HEK293 (cell line): ENCODE data around the gene TERC.

Source experiments
- INSM2 ChIP-seq: fragments of 450-650 bp; formaldehyde crosslinking; IDR thresholded peaks from 2 replicates; pipeline ENCODE4 v1.5.1; 2016; ENCODE audit warnings: missing biosample characterization, missing genetic modification characterization
- KLF1 ChIP-seq: fragments of 450-650 bp; formaldehyde crosslinking; IDR thresholded peaks from 2 replicates; pipeline ENCODE4 v1.5.1; 2016; ENCODE audit warnings: missing biosample characterization, missing genetic modification characterization
- KLF16 ChIP-seq: fragments of 450-650 bp; formaldehyde crosslinking; IDR thresholded peaks from 2 replicates; pipeline ENCODE4 v1.5.1; 2017; ENCODE audit warnings: missing biosample characterization, missing genetic modification characterization
- KLF8 ChIP-seq: fragments of 450-650 bp; formaldehyde crosslinking; IDR thresholded peaks from 2 replicates; pipeline ENCODE4 v1.5.1; 2016; ENCODE audit warnings: missing biosample characterization, missing genetic modification characterization
- PRDM6 ChIP-seq: fragments of 450-650 bp; formaldehyde crosslinking; IDR thresholded peaks from 2 replicates; pipeline ENCODE4 v1.5.1; 2017; ENCODE audit warnings: missing biosample characterization, missing genetic modification characterization
- SCRT2 ChIP-seq: fragments of 450-650 bp; formaldehyde crosslinking; IDR thresholded peaks from 2 replicates; pipeline ENCODE4 v1.5.1; 2016; ENCODE audit warnings: missing biosample characterization, missing genetic modification characterization
- SP3 ChIP-seq: fragments of 450-650 bp; formaldehyde crosslinking; IDR thresholded peaks from 2 replicates; pipeline ENCODE4 v1.5.1; 2016; ENCODE audit warnings: missing biosample characterization, missing genetic modification characterization
- SP7 ChIP-seq: fragments of 450-650 bp; formaldehyde crosslinking; IDR thresholded peaks from 2 replicates; pipeline ENCODE4 v1.5.1; 2016; ENCODE audit warnings: missing biosample characterization, missing genetic modification characterization
- TRIM28 ChIP-seq: IDR thresholded peaks from 2 replicates; pipeline ENCODE4 v1.6.1; 2011; ENCODE audit warnings: low read length, control low read depth, borderline replicate concordance
- ZBTB17 ChIP-seq: fragments of 450-650 bp; formaldehyde crosslinking; IDR thresholded peaks from 2 replicates; pipeline ENCODE4 v1.5.1; 2016; ENCODE audit warnings: missing biosample characterization, missing genetic modification characterization
- ZBTB20 ChIP-seq: fragments of 450-650 bp; formaldehyde crosslinking; IDR thresholded peaks from 2 replicates; pipeline ENCODE4 v1.5.1; 2016; ENCODE audit warnings: missing biosample characterization, missing genetic modification characterization
- ZBTB49 ChIP-seq: fragments of 450-650 bp; formaldehyde crosslinking; IDR thresholded peaks from 2 replicates; pipeline ENCODE4 v1.5.1; 2016; ENCODE audit warnings: missing biosample characterization, missing genetic modification characterization, low read depth
- ZEB2 ChIP-seq: fragments of 450-650 bp; formaldehyde crosslinking; IDR thresholded peaks from 2 replicates; pipeline ENCODE4 v1.5.1; 2016; ENCODE audit warnings: missing biosample characterization, missing genetic modification characterization
- ZIC2 ChIP-seq: fragments of 450-650 bp; formaldehyde crosslinking; IDR thresholded peaks from 2 replicates; pipeline ENCODE4 v1.5.1; 2016; ENCODE audit warnings: missing biosample characterization, missing genetic modification characterization
- ZNF239 ChIP-seq: fragments of 450-650 bp; formaldehyde crosslinking; IDR thresholded peaks from 2 replicates; pipeline ENCODE4 v1.5.1; 2016; ENCODE audit warnings: missing biosample characterization, missing genetic modification characterization
- ZNF335 ChIP-seq: fragments of 450-650 bp; formaldehyde crosslinking; conservative IDR thresholded peaks from 2 replicates; pipeline ENCODE4 v1.5.1; 2016; ENCODE audit warnings: missing biosample characterization, missing genetic modification characterization
- ZNF341 ChIP-seq: fragments of 450-650 bp; formaldehyde crosslinking; IDR thresholded peaks from 2 replicates; pipeline ENCODE4; 2016; ENCODE audit warnings: low read depth, missing biosample characterization, missing genetic modification characterization
- ZNF398 ChIP-seq: fragments of 450-650 bp; formaldehyde crosslinking; IDR thresholded peaks from 2 replicates; pipeline ENCODE4 v1.5.1; 2017; ENCODE audit warnings: missing biosample characterization, missing genetic modification characterization
- ZNF501 ChIP-seq: fragments of 450-650 bp; formaldehyde crosslinking; IDR thresholded peaks from 2 replicates; pipeline ENCODE4 v1.5.1; 2016; ENCODE audit warnings: missing biosample characterization, missing genetic modification characterization
- ZNF585B ChIP-seq: fragments of 450-650 bp; formaldehyde crosslinking; IDR thresholded peaks from 2 replicates; pipeline ENCODE4 v1.5.1; 2016; ENCODE audit warnings: missing biosample characterization, missing genetic modification characterization
- ZNF596 ChIP-seq: fragments of 450-650 bp; IDR thresholded peaks from 2 replicates; pipeline ENCODE4 v1.5.0; 2018; ENCODE audit warnings: missing biosample characterization, mild to moderate bottlenecking, missing genetic modification characterization, moderate library complexity
- ZNF600 ChIP-seq: fragments of 450-650 bp; formaldehyde crosslinking; IDR thresholded peaks from 2 replicates; pipeline ENCODE4 v1.5.1; 2016; ENCODE audit warnings: missing biosample characterization, missing genetic modification characterization
- ZNF624 ChIP-seq: fragments of 450-650 bp; formaldehyde crosslinking; IDR thresholded peaks from 2 replicates; pipeline ENCODE4 v1.5.1; 2017; ENCODE audit warnings: missing biosample characterization, missing genetic modification characterization
- ZNF654 ChIP-seq: fragments of 450-650 bp; formaldehyde crosslinking; IDR thresholded peaks from 2 replicates; pipeline ENCODE4 v1.5.1; 2016; ENCODE audit warnings: low read depth, missing biosample characterization, missing genetic modification characterization
- ZNF747 ChIP-seq: fragments of 450-650 bp; formaldehyde crosslinking; IDR thresholded peaks from 2 replicates; pipeline ENCODE4 v1.5.1; 2016; ENCODE audit warnings: missing biosample characterization, missing genetic modification characterization
- ZNF76 ChIP-seq: fragments of 450-650 bp; formaldehyde crosslinking; IDR thresholded peaks from 2 replicates; pipeline ENCODE4; 2016; ENCODE audit warnings: low read depth, missing biosample characterization, missing genetic modification characterization, borderline replicate concordance
- ZNF785 ChIP-seq: fragments of 450-650 bp; formaldehyde crosslinking; IDR thresholded peaks from 2 replicates; pipeline ENCODE4 v1.5.1; 2016; ENCODE audit warnings: missing biosample characterization, missing genetic modification characterization
- ZNF837 ChIP-seq: fragments of 450-650 bp; formaldehyde crosslinking; IDR thresholded peaks from 2 replicates; pipeline ENCODE4 v1.5.1; 2016; ENCODE audit warnings: missing biosample characterization, missing genetic modification characterization
- ZSCAN4 ChIP-seq: fragments of 450-650 bp; formaldehyde crosslinking; IDR thresholded peaks from 2 replicates; pipeline ENCODE4 v1.5.1; 2017; ENCODE audit warnings: missing biosample characterization, missing genetic modification characterization
- ZSCAN5A ChIP-seq: fragments of 450-650 bp; formaldehyde crosslinking; IDR thresholded peaks from 2 replicates; pipeline ENCODE4 v1.5.1; 2016; ENCODE audit warnings: missing biosample characterization, missing genetic modification characterization
- ZXDB ChIP-seq: fragments of 450-650 bp; formaldehyde crosslinking; IDR thresholded peaks from 2 replicates; pipeline ENCODE4 v1.5.1; 2016; ENCODE audit warnings: missing biosample characterization, missing genetic modification characterization

Gene TERC

GRCh38 chr3:169771497-169772304, 6.8 kb upstream of the TERC start (continued):
- TF ChIP-seq ZBTB49, result no peak
- no peak for TF ChIP-seq ZIC2
- 0 out of 2 replicates have a peak, but pooled peaks have one; percentile 27 for TF ChIP-seq ZNF600 (tag by site-specific recombination)
- TF ChIP-seq ZNF335 (tag by site-specific recombination), result peak; percentile 99
- TF ChIP-seq ZNF747, result no peak
- TF ChIP-seq ZBTB20 (tag by site-specific recombination), result peak; percentile 98
- no peak for TF ChIP-seq ZNF239 (tag by site-specific recombination)
- TF ChIP-seq ZNF654 (tag by site-specific recombination), result no peak
- no peak for TF ChIP-seq ZNF785 (tag by site-specific recombination)
- no peak for TF ChIP-seq KLF16
- no peak for TF ChIP-seq SCRT2
- no peak for TF ChIP-seq ZNF585B (tag by site-specific recombination)
- TF ChIP-seq ZEB2 (tag by site-specific recombination), result peak; percentile 90
- peak; percentile 69 for TF ChIP-seq ZBTB17 (tag by site-specific recombination)
- no peak for TF ChIP-seq ZNF837 (tag by site-specific recombination)
- no peak for TF ChIP-seq ZNF624 (tag by site-specific recombination)
- TF ChIP-seq ZSCAN5A (tag by site-specific recombination), result no peak
- TF ChIP-seq ZNF398, result no peak
- no peak for TF ChIP-seq KLF8 (tag by site-specific recombination)
- TF ChIP-seq ZSCAN4 (tag by site-specific recombination), result no peak
- 0 out of 2 replicates have a peak, but pooled peaks have one; percentile 24 for TF ChIP-seq ZNF501
- peak; percentile 42; the same call in 1 of the 2 replicates for TF ChIP-seq ZNF341 (tag by site-specific recombination)
- TF ChIP-seq SP7 (tag by site-specific recombination), result no peak
- no peak for TF ChIP-seq SP3 (tag by site-specific recombination)
- TF ChIP-seq INSM2 (tag by site-specific recombination), result no peak
- TF ChIP-seq ZNF596 (tag by site-specific recombination), result 0 out of 2 replicates have a peak, but pooled peaks have one; percentile 35
- TF ChIP-seq ZNF76, result peak; percentile 28; the same call in 1 of the 2 replicates
- TF ChIP-seq KLF1 (tag by site-specific recombination), result no peak
- peak; percentile 56; the same call in 1 of the 2 replicates for TF ChIP-seq TRIM28
- TF ChIP-seq PRDM6, result peak; percentile 88
- no peak for TF ChIP-seq ZXDB (tag by site-specific recombination)
